NB4 (cell line): Measurements from ENCODE around the gene FOXP1.

ENCODE experiments used
- DNase-seq: peaks from one replicate; pipeline ENCODE4 v3.0.0; 2010; ENCODE audit warnings: low read depth
- H3K4me3 ChIP-seq: one replicate; pipeline ENCODE4 v1.5.1; 2011; ENCODE audit warnings: mild to moderate bottlenecking, low read depth, low read length, moderate library complexity
- MYC ChIP-seq: IDR thresholded peaks from 2 replicates; pipeline ENCODE4 v1.6.1; 2011; ENCODE audit warnings: low read depth, low read length
- POLR2A ChIP-seq: IDR thresholded peaks from 2 replicates; pipeline ENCODE4 v1.6.1; 2011; ENCODE audit warnings: mild to moderate bottlenecking; ENCODE audit not compliant: insufficient read length; ENCODE audit errors: extremely low read depth
- TF ChIP-seq, protein P1 (sequence below): IDR thresholded peaks from 2 replicates; pipeline ENCODE4 v1.6.1; 2011; ENCODE audit warnings: low read depth, low read length
- TF ChIP-seq, protein P2 (sequence below): IDR thresholded peaks from one replicate; pipeline ENCODE4 v1.5.1; 2012; ENCODE audit warnings: low read depth, low read length

FOXP1 gene

DNA sequence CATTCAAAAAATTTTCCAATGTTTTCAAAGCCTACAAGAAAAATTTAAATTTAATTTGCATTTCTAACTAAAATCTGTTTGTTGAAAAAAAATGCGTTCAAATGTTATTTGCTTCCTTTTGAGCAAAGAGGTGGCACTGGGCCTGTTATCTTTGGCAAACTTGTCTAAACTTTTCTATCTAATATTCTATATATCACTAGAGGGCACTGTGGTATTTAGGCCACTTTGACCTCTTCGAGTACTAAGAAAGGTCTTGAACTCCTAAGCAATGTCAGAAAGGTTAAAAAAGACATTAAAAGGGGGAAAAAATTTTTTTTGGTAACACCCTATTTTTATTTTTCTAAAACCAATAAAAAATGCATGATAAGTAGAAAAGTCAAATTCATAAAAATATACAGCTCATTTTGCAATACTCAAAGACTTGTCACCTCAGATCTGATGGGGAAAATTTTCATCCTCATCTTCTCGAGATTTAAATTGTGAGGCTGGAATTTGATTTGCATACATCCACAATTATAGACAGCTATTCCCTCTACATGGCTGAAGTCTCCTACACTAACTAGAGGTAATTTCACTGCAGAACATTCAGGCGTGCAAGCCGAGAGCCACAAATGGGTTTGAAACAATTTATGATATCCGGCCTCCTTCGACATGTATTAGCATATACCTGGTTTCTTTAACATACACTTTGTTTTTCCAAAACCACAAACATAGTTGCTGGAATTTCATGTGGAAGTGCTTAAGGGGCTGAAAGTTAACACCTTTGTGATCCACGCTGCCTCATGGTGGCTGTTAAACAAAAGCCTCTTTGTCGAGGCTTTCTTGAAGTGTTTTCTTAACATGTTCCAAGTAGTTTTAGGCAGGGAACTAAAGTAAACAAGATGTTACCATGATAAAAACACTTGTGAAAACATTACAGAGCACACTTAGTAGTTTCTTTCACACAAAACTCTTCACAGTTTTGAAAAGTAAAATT is 576.4 kb downstream of the FOXP1 start:
- peak; percentile 43 for DNase-seq
- no peak overlapping the region for H3K4me3 ChIP-seq
- TF ChIP-seq, protein P1, sequence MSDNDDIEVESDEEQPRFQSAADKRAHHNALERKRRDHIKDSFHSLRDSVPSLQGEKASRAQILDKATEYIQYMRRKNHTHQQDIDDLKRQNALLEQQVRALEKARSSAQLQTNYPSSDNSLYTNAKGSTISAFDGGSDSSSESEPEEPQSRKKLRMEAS: no peak
- TF ChIP-seq, protein P2, sequence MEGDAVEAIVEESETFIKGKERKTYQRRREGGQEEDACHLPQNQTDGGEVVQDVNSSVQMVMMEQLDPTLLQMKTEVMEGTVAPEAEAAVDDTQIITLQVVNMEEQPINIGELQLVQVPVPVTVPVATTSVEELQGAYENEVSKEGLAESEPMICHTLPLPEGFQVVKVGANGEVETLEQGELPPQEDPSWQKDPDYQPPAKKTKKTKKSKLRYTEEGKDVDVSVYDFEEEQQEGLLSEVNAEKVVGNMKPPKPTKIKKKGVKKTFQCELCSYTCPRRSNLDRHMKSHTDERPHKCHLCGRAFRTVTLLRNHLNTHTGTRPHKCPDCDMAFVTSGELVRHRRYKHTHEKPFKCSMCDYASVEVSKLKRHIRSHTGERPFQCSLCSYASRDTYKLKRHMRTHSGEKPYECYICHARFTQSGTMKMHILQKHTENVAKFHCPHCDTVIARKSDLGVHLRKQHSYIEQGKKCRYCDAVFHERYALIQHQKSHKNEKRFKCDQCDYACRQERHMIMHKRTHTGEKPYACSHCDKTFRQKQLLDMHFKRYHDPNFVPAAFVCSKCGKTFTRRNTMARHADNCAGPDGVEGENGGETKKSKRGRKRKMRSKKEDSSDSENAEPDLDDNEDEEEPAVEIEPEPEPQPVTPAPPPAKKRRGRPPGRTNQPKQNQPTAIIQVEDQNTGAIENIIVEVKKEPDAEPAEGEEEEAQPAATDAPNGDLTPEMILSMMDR: peak; percentile 36

DNA sequence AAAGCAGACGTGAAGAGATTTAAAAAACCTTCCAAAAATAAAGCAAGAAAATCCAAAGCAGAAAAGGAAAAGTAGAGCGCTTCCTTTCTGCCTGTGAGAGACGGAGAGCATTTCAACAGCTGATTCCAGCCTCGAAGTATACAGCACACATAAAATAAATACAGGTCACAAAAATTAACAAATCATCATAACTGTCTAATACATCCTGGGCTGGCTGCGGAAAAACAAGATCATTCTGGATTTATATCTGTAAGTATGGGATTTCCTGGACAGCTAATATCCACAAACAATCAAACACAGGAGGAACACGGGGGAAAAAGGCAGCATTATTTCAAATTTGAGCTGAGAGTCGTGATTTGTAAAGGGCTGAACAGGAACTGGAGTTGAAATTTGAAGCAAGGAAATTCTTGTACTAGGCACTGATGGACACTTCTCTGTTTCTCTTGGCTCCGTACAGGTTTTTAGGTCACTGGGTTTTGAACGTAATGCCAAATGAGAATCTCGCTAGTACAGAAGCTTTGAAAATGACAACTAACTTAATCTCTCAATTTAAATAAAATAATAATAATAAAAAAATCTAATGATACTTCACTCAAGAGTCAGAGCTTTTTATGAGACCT is 577.7 kb downstream of the FOXP1 start:
- no peak overlapping the region for H3K4me3 ChIP-seq
- no peak for DNase-seq

DNA sequence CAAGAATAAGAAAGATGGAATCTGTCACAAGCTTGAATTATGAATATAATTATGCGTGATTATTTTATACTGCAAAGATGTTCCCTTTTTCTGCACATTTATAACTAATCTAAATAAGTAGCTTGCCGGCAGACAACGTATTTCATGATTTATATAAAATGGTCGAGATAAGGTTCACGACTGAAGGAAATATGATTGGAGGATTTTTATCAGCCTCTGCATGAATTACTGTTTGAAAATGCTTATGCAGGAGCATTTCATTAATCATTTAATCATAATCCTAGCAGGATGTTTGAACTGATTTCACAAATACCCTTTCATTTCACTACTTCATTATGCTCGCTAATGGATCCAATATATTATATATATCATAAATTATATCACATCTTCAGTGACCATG is 580.0 kb downstream of the FOXP1 start:
- H3K4me3 ChIP-seq: no peak overlapping the region
- TF ChIP-seq POLR2A (no peak), MYC (no peak)
- TF ChIP-seq, protein P2: no peak
- TF ChIP-seq, protein P1: no peak
- no peak for DNase-seq

More for the DNA sequence above, 577.7 kb downstream of the FOXP1 start:
- TF ChIP-seq, protein P2: no peak
- TF ChIP-seq MYC (no peak), POLR2A (no peak)
- TF ChIP-seq, protein P1: no peak

DNA sequence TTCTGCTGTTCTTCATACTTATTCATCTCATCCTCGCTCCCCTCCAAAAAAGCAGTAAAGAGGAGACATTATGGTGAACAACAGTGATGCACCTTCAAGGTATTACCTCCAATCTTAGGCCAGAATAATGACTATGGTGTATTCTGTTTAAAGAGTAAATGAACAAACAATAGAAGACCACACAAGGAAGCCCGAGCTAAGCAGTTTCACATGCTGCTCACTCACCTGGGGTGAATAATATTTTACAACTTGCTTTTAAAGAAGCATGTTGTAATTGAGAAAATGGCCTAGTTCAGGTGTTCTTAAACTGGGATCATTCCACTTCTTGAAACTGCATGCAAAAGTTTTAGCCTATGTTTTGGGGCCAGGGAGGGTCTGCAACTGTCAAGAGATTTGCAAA is 581.2 kb downstream of the FOXP1 start:
- no peak for DNase-seq
- TF ChIP-seq MYC (no peak), POLR2A (no peak)
- TF ChIP-seq, protein P2: no peak
- TF ChIP-seq, protein P1: no peak
- no peak overlapping the region for H3K4me3 ChIP-seq

DNA sequence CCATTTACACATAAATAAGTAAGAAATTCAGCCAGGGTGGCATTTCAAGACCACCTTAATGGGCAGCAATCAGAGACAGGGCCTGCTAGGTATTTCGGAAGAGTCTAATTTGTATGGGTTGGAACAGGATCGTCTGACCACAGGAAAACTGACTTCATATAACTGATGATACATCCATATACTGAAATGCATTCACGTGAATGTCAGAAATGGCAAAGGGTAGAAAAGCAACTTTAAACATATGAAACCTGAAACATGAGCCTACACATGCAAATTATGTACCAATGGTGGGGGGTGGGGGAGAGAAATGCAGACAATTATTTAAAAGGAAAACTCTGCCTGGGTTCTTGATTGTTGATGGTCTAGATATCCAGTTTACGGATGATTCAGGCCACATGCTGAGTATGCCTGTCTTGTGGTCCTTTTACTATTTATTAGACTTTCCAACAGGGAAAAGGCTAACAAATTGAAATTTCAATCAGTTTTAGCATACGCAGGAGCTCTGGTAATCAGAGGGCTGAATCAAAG is 582.2 kb downstream of the FOXP1 start:
- no peak for DNase-seq
- TF ChIP-seq MYC: no peak
- no peak for TF ChIP-seq POLR2A
- TF ChIP-seq, protein P1: no peak
- TF ChIP-seq, protein P2: no peak
- H3K4me3 ChIP-seq: no peak overlapping the region
